Kasumi-1 (cell line): Measurements from ENCODE around the gene PHF11.

Experiments
- DNase-seq, 2 experiments: peaks; one replicate each; lab custom pipeline; 2025; lab: John Stamatoyannopoulos, UW

Gene PHF11

DNA sequence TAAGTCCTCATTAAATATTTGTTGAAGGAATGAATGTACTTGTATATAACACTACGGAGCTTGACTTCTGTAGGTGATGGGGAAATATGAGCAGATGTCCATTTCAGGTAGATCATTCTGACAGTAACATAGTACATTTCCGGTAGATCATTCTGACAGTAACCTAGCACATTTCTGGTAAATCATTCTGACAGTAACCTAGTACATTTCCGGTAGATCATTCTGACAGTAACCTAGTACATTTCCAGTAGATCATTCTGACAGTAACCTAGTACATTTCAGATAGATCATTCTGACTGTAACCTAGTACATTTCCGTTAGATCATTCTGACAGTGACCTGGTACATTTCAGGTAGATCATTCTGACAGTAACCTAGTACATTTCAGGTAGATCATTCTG is 2.5 kb downstream of the PHF11 start:
- DNase-seq: no peak

DNA sequence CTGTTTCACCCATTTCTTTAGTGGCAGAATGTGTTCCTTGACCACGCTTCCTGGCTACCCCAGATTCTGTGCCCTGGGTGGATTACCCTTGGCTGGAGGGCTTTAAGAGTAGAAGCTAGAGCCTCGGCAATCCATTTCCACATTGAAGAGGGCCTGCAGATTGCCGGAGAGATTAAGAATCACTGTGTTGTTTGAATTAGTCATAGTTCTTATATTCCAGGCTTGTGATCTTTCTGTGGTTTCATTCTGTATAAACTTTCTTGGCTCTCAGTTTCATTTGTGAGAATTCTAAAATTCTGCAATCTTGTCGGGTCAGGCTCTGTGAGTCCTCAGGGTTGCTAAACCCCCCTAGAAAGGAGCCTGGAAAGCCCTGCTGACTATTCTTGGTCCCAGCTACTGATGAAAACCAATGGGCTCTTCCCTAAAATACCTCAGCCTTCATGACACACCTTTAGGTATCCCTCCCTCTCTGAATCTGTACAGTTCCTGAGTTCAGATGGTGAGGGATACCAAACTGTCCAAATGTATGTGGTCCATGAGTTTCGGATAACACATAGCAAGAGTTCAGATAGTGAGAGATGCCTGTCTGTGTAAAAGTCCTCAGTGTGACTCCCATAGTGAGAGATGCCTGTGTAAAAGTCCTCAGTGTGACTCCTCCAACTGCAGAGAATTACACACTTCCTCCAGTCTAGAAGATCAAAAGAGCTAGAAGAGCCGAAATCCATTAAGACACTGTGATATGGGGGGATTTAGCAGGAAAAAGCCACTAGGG is 4.3 kb downstream of the PHF11 start:
- DNase-seq: no peak

DNA sequence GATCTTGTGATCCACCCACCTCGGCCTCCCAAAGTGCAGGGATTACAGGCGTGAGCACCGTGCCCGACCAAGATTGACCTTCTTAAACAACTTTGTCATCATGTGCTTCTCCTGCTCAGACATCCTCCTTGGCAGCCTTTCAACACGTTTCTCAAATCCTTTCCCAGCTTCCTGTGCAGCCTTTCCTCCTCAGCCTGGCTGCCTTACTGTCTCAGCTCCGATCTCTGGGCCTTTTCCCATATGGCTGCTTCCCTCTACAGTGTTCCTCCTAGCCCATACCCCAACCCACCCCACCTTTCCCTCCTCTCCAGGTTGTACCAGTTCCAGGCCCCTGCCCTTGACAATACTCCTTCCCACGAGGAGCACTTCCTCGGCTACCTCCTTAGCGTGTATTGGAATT is 7.2 kb downstream of the PHF11 start:
- DNase-seq: peak; percentile 57

DNA sequence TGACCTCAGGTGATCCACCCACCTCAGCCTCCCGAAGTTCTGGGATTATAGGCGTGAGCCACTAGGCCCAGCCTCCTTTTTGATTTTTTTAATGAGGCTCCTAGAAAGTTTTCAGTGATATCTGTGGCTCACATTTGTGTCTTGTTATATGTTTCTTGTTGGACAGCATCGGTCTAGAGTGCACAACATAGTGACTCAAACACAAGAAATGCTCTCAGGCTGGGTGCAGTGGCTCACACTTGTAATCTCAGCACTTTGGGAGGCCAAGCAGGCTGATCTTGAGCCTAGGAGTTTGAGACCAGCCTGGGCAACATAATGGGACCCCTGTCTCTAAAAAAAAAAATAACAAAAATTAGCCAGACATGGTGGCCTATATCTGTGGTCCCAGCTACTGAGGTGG is 8.2 kb downstream of the PHF11 start:
- DNase-seq: no peak

DNA sequence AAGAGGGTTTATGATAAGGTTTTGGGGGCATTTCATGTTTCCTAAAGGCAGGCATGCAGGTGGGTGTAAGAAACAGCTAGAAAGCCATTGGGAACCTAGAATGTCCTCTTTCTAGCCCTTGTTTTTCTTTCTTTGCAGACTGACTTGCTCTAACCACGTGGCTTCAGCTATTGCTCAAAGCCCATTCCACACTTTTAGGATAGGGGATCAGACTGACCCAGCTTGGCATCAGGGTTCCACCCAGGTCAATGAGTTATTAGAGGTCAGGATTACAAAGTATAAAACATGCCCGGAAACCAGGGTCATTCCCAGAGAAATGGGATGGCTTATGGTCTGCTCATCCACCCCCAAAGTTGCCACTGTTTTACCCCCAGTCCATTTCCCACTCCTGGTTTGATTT is 16.8 kb downstream of the PHF11 start:
- DNase-seq: no peak

DNA sequence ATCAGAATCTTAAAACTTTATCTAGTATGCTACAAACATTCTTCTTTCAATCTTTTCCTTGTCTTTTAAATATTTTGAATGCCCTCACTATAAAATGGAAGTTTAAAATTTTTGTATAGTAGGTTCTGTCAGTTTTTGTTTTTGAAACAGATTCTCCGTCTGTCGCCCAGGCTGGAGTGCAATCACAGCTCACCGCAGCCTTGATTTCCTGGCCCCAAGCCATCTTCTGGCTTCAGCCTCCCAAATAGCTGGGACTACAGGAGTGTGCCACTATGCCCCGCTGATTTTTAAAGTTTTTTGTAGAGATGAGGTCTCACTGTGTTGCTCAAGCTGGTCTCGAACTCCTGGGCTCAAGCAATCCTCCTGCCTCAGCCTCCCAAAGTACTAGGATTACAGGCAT is 20.7 kb downstream of the PHF11 start:
- DNase-seq: no peak

DNA sequence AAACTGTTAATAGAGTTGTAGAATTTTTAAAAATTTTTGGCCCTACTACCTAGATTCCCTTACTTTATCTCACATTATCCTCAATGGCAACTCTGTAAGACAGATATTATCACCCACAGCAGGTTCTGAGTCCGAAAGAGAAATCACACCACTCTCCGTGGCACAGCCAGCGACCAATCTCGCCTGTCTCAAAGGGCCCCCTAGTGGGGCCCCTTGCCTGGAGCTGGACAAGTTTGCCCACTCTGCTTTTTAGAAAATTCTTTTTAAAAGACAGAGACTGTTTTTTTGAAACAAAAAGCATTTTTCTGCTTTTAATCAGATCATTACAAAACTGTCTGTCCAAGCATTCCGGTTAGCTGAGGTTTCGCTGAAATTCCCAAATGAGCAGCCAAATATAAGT is 21.7 kb downstream of the PHF11 start:
- DNase-seq: no peak

DNA sequence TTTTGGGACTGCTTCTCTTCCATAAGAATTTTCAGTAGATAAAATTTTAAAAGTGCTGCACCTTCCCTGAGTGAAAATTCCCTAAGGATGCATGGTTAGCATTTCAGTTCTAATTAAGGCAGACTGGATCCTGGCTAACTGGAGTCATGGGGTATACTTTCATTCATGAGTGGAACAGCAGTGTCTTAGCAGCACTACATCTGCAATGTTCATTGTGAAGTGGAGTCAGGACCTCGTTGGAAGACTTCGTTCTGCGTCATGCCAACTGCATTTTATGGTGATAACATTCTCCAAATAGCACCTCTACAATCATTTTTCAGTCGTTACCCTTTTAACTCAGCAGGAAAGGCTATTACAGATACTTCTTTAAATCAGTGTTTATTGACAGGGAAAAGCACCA is 25.5 kb downstream of the PHF11 start:
- no peak for DNase-seq

DNA sequence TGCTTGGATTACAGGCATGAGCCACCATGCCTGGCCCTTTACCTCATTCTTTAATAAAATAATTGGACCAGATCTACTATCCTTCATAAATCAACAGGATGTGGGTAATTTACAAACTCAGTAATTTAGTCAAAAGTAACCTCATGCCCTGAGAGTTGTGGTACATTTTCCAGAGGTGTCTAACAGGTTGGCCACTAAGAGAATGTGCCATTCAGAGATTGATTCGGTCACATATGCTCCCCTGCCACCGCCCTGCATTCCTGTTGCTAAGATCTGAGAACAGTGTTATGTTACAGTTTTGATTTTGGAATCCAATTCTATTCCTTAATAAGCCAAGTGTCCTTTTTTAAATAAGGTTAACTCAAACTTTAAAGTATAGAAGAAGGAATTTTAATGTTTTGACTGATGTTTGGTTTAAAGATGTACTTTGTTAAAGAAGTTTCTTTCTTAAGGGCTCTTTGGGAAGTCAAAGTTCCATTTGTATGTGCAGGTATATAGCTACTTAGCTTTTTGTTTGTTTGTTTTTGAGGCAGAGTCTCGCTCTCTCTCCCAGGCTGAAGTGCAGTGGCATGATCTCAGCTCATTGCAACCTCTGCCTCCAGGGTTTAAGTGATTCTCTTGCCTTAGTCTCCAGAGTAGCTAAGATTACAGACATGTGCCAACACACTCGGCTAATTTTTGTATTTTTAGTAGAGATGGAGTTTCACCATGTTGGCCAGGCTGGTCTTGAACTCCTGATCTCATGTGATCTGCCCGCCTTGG is 29.2 kb downstream of the PHF11 start:
- DNase-seq: no peak

DNA sequence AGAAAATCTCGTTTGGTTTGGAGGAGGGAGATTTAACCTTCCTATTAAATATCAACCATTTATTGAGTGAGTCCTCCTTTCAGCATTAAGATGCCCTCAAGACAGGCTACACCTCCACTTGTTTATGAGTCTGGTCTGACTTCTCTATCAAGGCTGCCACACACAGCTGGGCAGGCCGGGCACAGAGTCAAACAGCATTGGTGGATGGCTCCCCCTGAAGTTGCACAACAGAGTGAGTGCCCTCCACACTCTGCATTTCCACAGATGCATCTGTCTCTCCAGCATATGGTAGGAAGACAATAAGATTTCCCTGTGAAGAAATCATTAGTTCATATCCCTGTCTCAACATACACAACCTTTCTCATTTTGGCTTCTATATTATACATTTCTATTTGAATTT is 31.4 kb downstream of the PHF11 start:
- no peak for DNase-seq

DNA sequence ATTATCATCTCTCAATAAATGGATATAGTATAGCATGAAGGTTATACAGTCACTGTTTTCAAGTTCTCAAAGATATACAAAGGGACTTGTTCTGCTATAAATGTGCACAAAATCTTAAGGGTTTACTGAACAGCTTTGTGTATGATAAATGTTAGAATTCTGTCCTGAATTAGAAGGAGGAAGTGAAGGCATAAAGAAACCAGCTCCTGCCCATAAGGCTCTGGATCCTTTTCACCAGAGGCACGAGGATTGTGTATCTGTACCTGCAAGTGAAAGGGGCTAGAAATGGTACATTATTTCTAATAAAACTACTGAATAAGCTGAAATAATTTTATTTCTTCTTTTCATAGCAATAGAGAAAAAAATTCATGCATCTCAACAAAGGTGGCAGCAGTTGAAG is 32.4 kb downstream of the PHF11 start:
- no peak for DNase-seq

DNA sequence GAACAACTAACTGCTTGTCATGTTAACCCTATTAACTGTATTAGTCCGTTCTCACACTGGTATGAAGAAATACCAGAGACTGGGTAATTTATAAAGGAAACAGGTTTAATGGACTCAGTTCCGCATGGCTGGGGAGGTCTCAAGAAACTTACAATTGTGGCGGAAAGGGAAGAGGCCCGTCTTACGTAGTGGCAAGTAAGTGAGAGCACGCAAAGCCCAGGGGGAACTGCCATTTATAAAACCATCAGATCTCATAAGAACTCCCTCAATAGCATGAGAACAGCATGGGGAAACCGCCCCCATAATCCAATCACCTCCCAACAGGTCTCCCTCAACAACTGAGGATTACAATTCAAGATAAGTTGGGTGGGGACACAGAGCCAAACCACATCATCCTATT is 34.7 kb downstream of the PHF11 start:
- DNase-seq: peak; percentile 84 to 88

DNA sequence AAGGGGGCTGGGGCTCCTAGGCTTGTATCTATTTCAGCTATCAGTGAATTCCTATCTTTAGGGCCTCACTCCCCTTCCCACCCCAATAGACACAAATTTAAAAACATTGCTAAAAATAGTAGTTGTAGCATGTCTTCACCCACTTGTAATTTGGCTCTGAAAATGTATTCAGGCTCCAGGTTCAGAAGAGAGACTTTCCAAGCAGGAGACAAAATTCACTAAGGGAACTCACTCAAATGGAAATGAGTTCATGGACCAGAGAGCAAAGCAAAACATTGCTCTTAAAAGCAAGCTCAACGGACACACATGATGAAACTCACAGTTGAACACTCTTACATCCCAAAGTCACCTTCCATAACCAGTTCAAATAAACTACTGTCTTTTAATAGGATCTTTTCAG is 36.8 kb downstream of the PHF11 start:
- DNase-seq: no peak

DNA sequence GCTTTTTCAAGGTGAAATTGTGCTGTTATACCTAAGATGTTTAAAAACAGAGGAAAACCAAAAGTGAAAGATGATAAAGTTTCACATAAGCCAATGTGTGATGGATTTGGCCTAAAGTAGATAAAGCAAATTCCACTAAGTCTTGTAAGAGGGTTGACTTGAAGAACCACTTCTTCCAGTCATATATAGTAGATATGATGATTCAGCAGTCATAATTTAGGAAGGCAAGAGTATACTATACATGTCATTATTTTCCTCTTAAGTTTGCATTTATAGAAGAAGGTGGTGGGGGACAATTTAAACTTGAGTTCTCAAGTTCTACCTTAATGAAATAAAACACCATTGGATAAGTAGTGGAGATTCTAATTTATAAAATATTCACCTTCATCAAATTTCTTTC is 37.3 kb downstream of the PHF11 start:
- DNase-seq: no peak

DNA sequence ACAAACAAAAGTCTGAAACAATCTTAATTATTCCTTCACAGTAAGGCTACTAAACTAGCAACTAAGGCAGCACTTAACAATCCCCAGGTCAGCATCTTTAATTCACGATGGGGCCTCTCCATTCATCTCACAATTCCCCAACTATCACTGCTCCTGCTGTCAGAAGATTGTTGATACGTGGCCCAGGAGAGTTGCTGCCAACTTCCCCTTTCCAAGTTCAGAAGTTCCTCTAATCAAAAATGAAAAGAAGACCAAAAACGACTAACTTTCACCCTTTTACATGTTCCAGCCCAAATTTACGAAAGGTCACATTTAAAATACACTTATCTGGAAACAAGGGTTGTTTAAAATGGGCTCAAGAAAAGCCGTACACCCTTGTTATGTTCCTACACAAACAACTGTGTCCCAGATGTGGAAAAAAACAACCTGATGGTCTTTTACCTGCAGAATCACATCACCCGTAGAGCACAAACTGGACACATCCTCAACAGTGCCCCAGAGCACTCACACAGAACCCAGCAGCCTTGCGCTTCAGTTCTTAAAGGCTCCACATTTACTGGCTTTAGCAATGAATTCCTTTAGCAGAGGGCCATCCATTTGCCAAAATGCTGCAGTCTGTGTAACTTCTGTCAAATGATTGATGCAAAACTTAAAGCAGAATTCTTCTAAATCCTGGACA is 38.0 kb downstream of the PHF11 start:
- peak; percentile 33 to 44 for DNase-seq

DNA sequence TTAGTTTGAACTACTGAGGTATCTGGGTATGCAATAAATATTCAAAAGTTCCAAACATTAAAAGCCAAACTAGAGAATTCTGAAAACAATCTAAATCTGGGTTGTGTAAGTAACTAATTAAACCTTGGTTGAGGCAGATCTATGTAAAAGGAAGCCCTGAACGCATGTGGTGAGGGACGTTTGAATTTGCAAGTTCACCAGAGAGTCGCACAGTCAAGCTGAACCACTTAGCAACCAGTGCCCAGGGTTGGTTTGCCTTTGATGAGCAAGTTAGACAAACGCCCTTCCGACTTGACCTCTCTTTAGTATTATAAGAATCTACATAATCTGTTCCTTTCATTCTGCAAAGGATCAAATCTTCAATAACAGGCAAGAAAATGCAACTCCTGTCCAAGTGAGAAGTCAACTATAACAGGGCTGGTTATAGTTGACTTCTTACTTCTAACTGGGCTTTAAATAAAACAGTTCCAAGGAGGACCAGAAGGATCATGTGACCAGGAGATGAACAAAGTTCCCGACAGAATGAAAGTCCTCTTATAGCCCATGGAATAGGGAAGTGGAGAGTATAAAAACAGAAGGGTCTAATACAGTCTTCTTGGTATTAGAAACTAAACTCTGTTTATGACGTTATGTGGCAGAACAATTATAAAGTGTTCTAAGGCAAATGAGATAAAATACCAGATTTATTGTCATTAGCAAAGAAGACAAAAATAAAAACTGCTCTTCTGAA is 40.6 kb downstream of the PHF11 start:
- no peak for DNase-seq

DNA sequence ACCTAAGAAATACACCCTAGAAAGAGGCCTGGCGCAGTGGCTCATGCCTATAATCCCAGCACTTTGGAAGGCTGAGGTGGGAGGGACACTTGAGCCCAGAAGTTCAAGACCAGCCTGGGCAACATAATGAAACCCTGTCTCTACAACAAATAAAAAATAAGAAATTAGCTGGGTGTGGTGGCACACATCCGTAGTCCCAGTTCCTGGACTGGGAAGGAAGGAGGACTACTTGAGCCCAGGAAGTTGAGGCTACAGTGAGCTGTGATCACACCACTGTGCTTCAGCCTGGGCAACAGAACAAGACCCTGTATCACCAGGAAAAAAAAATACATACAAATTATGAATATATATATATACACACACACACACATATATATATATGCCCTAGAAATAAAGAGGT is 42.7 kb downstream of the PHF11 start:
- no peak for DNase-seq

DNA sequence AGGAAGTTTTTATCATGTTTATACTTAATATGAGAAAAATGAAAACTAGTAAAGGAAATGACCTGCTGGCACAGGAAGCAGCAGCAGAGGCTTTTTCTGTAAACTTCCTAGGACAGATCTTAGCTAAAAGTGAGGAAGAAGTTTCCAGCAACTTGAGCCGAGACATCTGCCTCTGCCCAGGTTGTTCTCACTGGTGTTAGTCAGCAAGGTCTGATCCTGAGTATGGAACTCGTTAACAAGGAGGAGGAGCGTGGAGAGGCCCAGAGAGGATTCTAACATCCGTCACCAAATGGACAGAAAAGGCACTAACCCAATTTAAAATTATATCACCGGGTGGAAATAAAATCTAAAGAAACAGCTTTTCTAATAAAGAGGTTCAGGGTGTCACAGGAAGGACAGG is 43.6 kb downstream of the PHF11 start:
- DNase-seq: no peak

DNA sequence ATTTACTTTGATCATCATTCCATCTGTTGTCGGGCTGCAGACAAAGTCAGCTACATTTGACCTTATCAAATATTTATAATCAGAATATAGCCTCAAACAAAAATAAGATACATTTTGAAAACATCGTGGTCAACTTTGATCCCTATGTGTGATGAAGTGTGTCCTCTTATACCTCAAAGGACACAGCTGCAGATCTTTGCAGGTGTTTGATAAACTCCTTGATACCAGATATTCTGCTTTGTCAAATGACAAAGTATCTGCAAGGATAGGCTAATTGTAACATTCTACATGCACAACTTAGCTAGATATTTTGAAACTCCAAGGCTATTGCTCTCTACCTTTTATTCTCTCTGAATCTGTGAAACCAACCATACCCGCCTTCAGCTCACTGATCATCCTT is 44.0 kb downstream of the PHF11 start:
- DNase-seq: no peak

DNA sequence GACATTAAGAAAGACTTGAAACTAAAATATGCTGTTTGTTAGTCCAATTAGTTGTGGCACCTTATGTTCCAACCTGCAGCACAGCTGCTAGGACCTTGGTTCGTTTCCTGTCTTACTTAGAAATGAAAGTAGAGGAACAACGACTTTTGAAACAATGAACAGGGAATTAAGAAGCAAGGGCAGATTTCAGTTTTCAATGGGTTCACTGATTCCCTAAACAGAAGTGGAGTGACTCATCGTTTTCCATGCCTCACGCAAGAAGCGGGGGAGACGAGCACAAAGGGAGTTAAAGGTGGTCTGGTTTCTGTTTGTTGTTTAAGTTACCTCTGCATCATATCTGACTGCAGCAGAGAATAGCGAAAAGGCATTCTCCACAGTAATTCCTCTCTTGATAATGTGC is 44.8 kb downstream of the PHF11 start:
- DNase-seq: no peak

DNA sequence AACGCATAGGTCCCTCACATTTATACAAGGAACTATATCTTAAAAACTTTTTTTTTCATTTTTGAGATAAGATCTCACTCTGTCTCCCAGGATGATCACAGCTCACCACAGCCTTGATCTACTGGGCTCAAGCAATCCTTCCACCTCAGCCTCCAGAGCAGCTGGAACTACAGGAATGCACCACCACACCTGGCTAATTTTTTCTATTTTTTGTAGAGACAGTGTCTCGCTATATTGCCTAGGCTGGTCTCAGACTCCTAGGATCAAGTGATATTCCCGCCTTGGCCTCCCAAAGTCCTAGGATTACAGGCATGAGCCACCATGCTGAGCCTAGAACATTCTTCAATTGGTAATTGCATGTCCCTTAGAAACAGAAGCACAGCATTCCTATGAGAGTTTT is 47.9 kb downstream of the PHF11 start:
- no peak for DNase-seq

DNA sequence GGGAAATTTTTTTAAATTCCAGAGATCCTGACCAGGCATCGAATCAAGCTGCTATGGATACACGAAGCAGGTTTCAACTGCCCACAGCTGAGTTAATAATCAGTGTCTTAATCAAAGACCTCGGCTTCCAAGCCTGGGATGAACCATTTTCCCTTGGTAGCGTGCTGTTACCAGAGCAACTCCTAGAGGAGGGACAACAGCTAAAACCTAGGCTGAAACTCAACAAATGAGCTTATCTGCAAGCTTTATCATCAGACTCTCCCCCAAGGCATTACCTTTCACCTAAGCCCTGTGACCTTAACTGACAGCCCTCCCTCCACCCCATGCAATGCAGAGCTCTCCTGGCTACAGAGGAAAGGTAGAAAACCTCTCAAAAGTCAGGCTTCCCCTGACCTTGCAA is 49.9 kb downstream of the PHF11 start:
- no peak for DNase-seq

DNA sequence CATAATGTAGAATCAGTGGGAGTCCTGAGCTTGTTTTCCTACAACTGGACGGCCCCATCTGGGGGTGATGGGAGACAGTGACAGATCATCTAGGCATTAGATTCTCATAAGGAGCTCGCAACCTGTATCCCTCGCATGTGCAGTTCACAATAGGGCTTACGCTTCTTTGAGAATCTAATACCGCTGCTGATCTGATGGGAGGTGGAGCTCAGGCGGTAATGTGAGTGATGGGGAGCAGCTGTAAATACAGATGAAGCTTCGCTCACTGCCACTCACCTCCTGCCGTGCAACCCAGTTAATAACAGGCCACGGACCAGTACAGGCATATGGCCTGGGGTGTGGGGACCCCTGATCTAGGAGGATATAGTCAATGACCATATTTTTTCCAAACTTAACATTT is 50.8 kb downstream of the PHF11 start:
- DNase-seq: no peak
